Caco-2 (cell line): ENCODE data around the gene OR51D1. TPM values are rescaled to one million over a fixed set of nuclear protein-coding genes. Genes with fewer than 3 reads are reported as not detected.

Experiments
- BruUV-seq: library from RNA; stranded (reverse); fragments of 400-500 nt; replicated peaks from 2 replicates; lab custom pipeline; 2021; lab: Mats Ljungman, UMichigan
- CTCF ChIA-PET: fragments of 300-600 bp; sonication (Branson Sonifier 250); formaldehyde crosslinking; loops from one replicate; lab custom pipeline; 2022; ENCODE audit warnings: antibody characterized with exemption; lab: Charles Lee
- POLR2A ChIA-PET: fragments of 300-600 bp; sonication (Branson Sonifier 250); formaldehyde crosslinking; loops from one replicate; lab custom pipeline; 2022; ENCODE audit warnings: antibody characterized with exemption; lab: Charles Lee
- DNase-seq, 2 experiments: peaks; one replicate each; pipeline versions ENCODE4 v3.0.0 to v3.0.0-alpha.2; 2020 to 2022
- H3K27me3 ChIP-seq: replicated peaks from 2 replicates; pipeline ENCODE4 v1.6.0; 2011; ENCODE audit warnings: low read length; ENCODE audit not compliant: control insufficient read depth, insufficient read depth
- H3K36me3 ChIP-seq: 2 replicates; pipeline ENCODE4 v1.5.1; 2011; ENCODE audit warnings: low read length; ENCODE audit not compliant: control insufficient read depth, insufficient read depth
- H3K4me1 ChIP-seq: fragments of 250-450 bp; sonication (Bioruptor Pico); 2 replicates; pipeline ENCODE4 v1.5.1; 2020; ENCODE audit warnings: mild to moderate bottlenecking
- H3K4me3 ChIP-seq: 2 replicates; pipeline ENCODE4 v1.5.1; 2011; ENCODE audit warnings: low read depth, mild to moderate bottlenecking, control low read depth, low read length
- H3K9me3 ChIP-seq: fragments of 250-450 bp; sonication (Bioruptor Pico); 2 replicates; pipeline ENCODE4 v1.5.1; 2020; ENCODE audit warnings: mild to moderate bottlenecking, moderate library complexity
- H3K27ac Mint-ChIP-seq: one replicate; pipeline ENCODE4 v1.8.0; 2022; ENCODE audit warnings: mixed read lengths; ENCODE audit not compliant: unreplicated experiment
- H3K27me3 Mint-ChIP-seq: one replicate; pipeline ENCODE4 v1.8.0; 2022; ENCODE audit warnings: mixed read lengths; ENCODE audit not compliant: insufficient read depth, unreplicated experiment
- H3K36me3 Mint-ChIP-seq: one replicate; pipeline ENCODE4 v1.8.0; 2022; ENCODE audit warnings: mild to moderate bottlenecking, mixed read lengths; ENCODE audit not compliant: insufficient read depth, unreplicated experiment
- H3K4me1 Mint-ChIP-seq: one replicate; pipeline ENCODE4 v1.8.0; 2022; ENCODE audit warnings: low read depth, mixed read lengths; ENCODE audit not compliant: unreplicated experiment
- H3K4me3 Mint-ChIP-seq: one replicate; pipeline ENCODE4 v1.8.0; 2022; ENCODE audit warnings: mild to moderate bottlenecking, moderate library complexity, mixed read lengths; ENCODE audit not compliant: unreplicated experiment
- H3K9me3 Mint-ChIP-seq: one replicate; pipeline ENCODE4 v1.8.0; 2022; ENCODE audit warnings: mixed read lengths; ENCODE audit not compliant: unreplicated experiment
- intact Hi-C: fragments of 100-400 bp; cut with micrococcal nuclease; formaldehyde crosslinking; loops from one replicate; pipeline ENCODE4 v1.10.0; 2022; ENCODE audit not compliant: unreplicated experiment
- total RNA-seq: library from RNA; stranded (reverse); gene quantifications from 2 replicates; pipeline ENCODE4 v1.2.3, GENCODE V29; 2022
- TF ChIP-seq, protein P1 (sequence below), 2 experiments: fragments of 200-600 bp in 1 of 2; IDR thresholded peaks; 1 replicate in 1 of 2; 2 replicates in 1 of 2; pipeline versions ENCODE4 v1.5.1 to v1.8.0; 2011 to 2022; ENCODE audit warnings: antibody characterized with exemption in 1 of 2, control low read depth in 1 of 2, inconsistent platforms in 1 of 2, low read depth in 1 of 2, low read length in 1 of 2, mild to moderate bottlenecking in 1 of 2, moderate library complexity in 1 of 2; ENCODE audit not compliant: insufficient read depth in 1 of 2, severe bottlenecking in 1 of 2, unreplicated experiment in 1 of 2

OR51D1 gene
- total RNA-seq, 1 experiment from 2014 or later, result not detected

DNA sequence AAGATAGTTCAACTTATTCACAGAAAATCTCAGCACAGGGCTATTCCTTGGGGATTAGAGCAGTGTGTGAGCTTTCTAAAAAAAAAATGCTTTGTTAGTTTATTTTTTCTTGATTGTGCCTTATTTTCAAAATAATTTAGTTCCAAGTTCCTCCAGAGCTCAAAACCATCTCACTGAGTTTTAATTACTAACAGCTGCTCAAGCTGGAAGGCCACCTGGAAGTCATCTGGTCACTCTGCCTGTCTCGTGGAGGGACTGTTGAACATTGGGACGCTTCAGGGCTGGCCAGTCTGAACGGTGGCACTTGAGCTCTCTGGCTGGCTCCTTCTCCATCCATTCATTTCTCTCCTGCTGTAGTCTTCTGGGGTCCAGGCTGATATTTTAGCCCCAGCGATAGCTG lies 10.5 kb downstream of the OR51D1 start:
- no peak overlapping the region for H3K4me3 Mint-ChIP-seq
- intact Hi-C loops, result no loop called here
- no peaks in the 10 kb centered on the region for H3K9me3 Mint-ChIP-seq
- TF ChIP-seq, protein P1, sequence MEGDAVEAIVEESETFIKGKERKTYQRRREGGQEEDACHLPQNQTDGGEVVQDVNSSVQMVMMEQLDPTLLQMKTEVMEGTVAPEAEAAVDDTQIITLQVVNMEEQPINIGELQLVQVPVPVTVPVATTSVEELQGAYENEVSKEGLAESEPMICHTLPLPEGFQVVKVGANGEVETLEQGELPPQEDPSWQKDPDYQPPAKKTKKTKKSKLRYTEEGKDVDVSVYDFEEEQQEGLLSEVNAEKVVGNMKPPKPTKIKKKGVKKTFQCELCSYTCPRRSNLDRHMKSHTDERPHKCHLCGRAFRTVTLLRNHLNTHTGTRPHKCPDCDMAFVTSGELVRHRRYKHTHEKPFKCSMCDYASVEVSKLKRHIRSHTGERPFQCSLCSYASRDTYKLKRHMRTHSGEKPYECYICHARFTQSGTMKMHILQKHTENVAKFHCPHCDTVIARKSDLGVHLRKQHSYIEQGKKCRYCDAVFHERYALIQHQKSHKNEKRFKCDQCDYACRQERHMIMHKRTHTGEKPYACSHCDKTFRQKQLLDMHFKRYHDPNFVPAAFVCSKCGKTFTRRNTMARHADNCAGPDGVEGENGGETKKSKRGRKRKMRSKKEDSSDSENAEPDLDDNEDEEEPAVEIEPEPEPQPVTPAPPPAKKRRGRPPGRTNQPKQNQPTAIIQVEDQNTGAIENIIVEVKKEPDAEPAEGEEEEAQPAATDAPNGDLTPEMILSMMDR (IDR thresholded peaks at IDR 0.05; ENCODE audit: insufficient read depth in 1 of 2, low read depth in 1 of 2, low read length in 1 of 2, severe bottlenecking in 1 of 2, unreplicated experiment in 1 of 2), result no peak
- Histone ChIP-seq H3K4me1 (no peaks in the 10 kb centered on the region), H3K36me3 (no peaks in the 10 kb centered on the region), H3K4me3 (no peak overlapping the region), H3K27me3 (no peaks in the 10 kb centered on the region; the same call in 1 of the 2 replicates), H3K9me3 (no peaks in the 10 kb centered on the region)
- BruUV-seq, result no TSS peak
- POLR2A ChIA-PET, result no interaction called here
- H3K27ac Mint-ChIP-seq, result no peak overlapping the region
- CTCF ChIA-PET, result no interaction called here
- DNase-seq, result no peak
- no peaks in the 10 kb centered on the region for H3K36me3 Mint-ChIP-seq
- H3K4me1 Mint-ChIP-seq, result no peaks in the 10 kb centered on the region
- peaks cover 9% of the 10 kb centered on the region for H3K27me3 Mint-ChIP-seq

DNA sequence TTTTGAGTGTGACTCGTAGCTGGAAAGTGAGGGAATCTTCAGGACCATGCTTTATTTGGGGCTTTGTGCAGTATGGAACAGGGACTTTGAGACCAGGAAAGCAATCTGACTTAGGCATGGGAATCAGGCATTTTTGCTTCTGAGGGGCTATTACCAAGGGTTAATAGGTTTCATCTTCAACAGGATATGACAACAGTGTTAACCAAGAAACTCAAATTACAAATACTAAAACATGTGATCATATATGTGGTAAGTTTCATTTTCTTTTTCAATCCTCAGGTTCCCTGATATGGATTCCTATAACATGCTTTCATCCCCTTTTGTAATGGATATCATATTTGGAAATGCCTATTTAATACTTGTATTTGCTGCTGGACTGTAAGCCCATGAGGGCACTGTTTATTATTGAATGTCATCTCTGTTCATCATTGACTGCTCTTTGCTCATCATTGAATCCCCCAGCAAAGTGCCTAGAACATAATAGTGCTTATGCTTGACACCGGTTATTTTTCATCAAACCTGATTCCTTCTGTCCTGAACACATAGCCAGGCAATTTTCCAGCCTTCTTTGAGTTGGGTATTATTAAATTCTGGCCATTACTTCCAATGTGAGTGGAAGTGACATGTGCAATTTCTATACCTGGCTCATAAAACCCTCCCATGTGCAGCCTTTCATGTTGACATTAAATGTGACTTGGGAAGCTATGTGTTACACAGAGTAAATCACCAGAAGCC lies 17.5 kb downstream of the OR51D1 start:
- intact Hi-C loops, result no loop called here
- Mint-ChIP-seq H3K9me3 (no peaks in the 10 kb centered on the region), H3K36me3 (no peaks in the 10 kb centered on the region), H3K27me3 (peaks cover 16% of the 10 kb centered on the region), H3K27ac (no peak overlapping the region), H3K4me3 (no peak overlapping the region), H3K4me1 (no peaks in the 10 kb centered on the region)
- ChIA-PET CTCF (no interaction called here), POLR2A (no interaction called here)
- H3K4me1 ChIP-seq, result peaks cover 5% of the 10 kb centered on the region; the same call in 1 of the 2 replicates
- H3K9me3 ChIP-seq, result no peaks in the 10 kb centered on the region; the same call in 1 of the 2 replicates
- TF ChIP-seq, protein P1 (IDR thresholded peaks at IDR 0.05; ENCODE audit: insufficient read depth in 1 of 2, low read depth in 1 of 2, low read length in 1 of 2, severe bottlenecking in 1 of 2, unreplicated experiment in 1 of 2), result no peak
- no peak for DNase-seq
- H3K4me3 ChIP-seq, result no peak overlapping the region
- H3K27me3 ChIP-seq, result no peaks in the 10 kb centered on the region; the same call in none of the 2 replicates
- no peaks in the 10 kb centered on the region for H3K36me3 ChIP-seq
- BruUV-seq, result no TSS peak

DNA sequence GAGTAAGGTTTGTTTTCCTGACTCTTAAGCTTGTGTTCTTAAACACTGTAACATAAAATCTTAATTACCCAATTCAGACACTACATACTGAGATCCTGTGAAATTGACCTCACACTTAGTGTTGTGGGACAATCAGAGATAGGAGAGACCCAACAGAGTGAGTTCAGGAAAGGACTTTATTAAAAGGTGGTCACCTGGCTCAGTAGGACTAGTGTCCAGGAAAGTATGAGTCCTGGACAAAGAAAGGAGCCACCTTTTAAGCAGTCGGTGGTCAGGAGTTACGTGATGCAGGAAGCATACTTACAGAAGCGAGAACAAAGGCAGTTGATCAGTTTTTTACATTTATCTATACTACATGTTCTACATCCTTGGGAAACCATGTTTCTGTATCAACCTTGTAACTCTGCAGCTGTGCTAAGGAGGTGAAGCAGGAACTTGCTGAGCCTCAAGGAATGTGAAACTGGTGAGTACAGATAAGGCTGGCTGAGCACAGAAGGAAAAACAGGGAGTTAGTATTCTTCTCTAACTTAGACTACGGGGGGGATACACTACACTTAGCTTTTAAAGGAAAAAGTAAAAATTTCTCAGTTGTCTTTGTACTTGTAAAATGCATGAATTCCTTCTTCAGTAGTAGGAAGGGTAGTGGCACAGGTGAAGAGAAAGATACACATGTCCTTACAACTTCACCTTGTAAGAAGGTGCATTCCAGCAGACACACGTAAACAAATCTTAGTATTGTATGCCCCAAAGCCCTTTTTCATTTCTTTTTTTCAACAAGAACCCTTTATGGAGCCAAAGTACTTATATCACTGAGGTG lies 21.6 kb downstream of the OR51D1 start:
- POLR2A ChIA-PET, result no interaction called here
- H3K27me3 Mint-ChIP-seq, result peaks cover 16% of the 10 kb centered on the region
- no peak overlapping the region for H3K4me3 Mint-ChIP-seq
- intact Hi-C loops, result no loop called here
- no peaks in the 10 kb centered on the region for H3K36me3 Mint-ChIP-seq
- H3K4me1 Mint-ChIP-seq, result no peaks in the 10 kb centered on the region
- Histone ChIP-seq H3K27me3 (no peaks in the 10 kb centered on the region; the same call in 1 of the 2 replicates), H3K4me3 (no peak overlapping the region), H3K4me1 (peaks cover 5% of the 10 kb centered on the region; the same call in 1 of the 2 replicates), H3K9me3 (no peaks in the 10 kb centered on the region; the same call in 1 of the 2 replicates), H3K36me3 (no peaks in the 10 kb centered on the region)
- DNase-seq, result no peak
- TF ChIP-seq, protein P1 (IDR thresholded peaks at IDR 0.05; ENCODE audit: insufficient read depth in 1 of 2, low read depth in 1 of 2, low read length in 1 of 2, severe bottlenecking in 1 of 2, unreplicated experiment in 1 of 2), result no peak
- H3K27ac Mint-ChIP-seq, result no peak overlapping the region
- CTCF ChIA-PET, result no interaction called here
- H3K9me3 Mint-ChIP-seq, result no peaks in the 10 kb centered on the region
- no TSS peak for BruUV-seq
